Posterior vena cava (tissue), 2 donors: ENCODE results near the gene UBE3B. TPM values are rescaled to one million over a fixed set of nuclear protein-coding genes. Genes with fewer than 3 reads are reported as not detected.

ENCODE experiments used
- DNase-seq: peaks from one replicate; pipeline ENCODE4 v3.0.0-alpha.2; 2020; ENCODE audit warnings: low spot score
- intact Hi-C, 2 donors: fragments of 100-400 bp; cut with DNase I; formaldehyde crosslinking; loops; one replicate each; pipeline versions ENCODE4 v1.14.1 to v1.14.2; 2022 to 2023
- total RNA-seq, 2 donors: library from RNA; stranded (reverse); fragmentation: NEBNext Ultra II Directional; extraction: Animal tissue kit (Norgen Biotek cat#: 25700); gene quantifications; one replicate each; pipeline ENCODE4 v1.2.1, GENCODE V29; 2021
- donor health status: DM: yes; HTN: yes; CAD: no.
- donor health status: DM: yes; HTN: yes; CAD: no.

UBE3B gene
- total RNA-seq, 2 donors from 2014 or later, result 29.5 to 34.9 TPM

DNA sequence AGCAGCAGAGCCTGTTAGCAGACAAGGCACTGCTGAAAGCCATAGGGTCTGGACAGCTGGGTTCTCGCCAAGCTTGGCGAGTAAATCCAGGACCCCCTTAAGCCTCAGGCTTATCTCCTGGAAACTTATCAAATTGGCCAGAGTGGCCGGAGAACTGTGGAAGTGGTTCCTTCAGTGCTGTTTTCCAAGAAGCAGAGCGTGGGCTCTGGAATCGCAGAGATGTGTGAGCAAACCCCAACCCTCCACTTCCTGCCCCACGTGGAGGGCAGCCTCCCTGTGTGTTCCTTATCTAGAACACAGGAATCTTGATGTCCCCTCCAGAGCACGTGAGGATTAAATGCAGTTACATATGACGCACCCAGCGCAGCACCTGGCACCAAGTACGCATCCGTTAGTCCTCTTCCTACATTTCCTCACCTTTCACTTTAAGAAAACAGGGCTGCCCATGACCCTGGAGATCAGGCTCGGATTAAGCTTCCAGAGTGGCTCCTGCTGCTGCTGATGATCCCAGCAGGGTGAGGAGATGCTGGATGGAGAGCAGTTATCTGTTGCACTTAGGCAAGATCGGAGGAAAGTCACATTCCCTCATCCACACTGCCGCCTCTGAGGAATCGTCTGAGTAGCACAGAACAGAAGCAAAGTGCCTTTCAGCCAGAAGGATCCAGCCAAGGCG, 60.9 kb downstream of the UBE3B start:
- intact Hi-C loops, result no loop called here
- DNase-seq, result no peak

- intact Hi-C loops, result no loop called here
Observed at GRCh38 chr12:109539508-109539907, 62.1 kb downstream of the UBE3B start.

DNA sequence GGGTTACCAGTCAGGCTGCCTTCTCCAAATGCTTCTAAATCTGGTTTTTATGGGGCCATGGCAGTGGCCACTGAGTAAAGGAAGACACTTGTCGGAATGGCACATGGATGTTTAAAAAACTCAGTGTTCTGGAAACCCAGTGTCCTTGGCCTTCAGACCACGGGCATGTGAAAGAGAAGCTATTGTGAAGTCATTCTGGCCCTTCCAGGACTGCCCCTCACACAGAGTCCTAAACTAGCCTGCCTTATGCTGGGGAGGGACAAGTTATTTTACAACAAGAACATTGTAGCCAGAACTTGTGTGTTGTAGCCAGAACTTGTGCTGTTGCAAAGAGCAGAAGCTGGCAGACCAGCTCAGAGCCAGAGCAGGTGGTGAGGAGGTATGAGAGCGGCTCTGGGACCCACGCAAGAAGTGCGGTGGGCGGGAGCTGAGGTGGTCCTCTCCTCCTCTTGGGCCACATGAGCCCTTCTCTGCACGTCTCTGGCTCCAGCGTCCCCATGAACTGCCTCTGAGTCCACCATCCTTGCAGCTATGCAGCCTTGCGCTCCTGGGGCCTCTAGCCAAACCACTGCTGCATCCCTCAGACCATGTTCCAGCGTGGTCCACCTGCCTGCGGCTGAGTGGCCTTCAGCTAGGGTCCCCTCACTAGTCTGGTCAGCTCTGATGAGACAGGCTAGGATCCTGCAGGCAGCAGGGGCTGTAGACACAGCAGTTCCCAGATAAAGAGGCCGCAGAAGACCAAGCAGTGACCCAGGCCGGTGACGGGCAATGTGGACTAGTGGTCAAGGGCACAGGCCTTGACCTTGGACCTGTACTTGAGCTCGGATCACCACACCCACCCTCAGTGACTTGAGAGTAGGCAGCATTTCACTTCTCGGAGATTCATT, 63.3 kb downstream of the UBE3B start:
- DNase-seq, result no peak
- intact Hi-C loops, result no loop called here

More at GRCh38 chr12:109539508-109539907, 62.1 kb downstream of the UBE3B start:
- no peak for DNase-seq

DNA sequence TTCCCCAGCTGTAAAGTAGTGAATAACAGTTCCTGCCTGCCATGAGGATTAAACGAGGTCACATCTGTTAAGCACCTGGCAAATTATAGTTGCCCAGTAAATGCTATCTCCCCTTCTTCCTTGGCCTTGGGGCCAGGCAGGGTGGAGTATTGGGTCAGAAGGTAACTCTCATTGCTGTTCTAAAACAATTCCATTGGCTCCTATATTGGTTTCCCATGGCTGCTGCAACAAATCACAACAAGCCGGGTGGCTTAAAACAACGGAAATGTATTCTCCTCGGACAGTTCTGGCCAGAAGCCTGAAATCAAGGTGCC, 63.9 kb downstream of the UBE3B start:
- DNase-seq, result no peak

DNA sequence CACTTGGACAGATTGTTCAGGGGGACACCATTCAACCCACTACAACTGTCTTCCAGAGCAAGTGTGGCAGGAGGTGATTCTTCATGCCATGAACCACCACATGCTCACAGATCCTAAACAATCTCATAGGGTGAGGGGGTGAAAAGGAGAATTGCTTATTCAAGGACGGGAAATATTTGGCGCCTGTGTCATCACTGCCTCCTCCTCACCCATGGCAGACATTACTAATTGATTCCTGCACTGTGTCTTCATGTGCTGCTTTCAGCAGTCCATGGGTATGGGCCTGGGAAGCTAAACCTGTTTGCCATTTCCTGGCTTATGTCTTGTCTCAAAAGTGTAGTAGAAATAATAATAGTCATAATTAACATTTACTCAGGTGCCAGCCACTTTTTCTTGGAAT, 64.6 kb downstream of the UBE3B start:
- no peak for DNase-seq
- intact Hi-C loops, result no loop called here

More for the DNA sequence above, 63.9 kb downstream of the UBE3B start:
- intact Hi-C loops, result no loop called here

DNA sequence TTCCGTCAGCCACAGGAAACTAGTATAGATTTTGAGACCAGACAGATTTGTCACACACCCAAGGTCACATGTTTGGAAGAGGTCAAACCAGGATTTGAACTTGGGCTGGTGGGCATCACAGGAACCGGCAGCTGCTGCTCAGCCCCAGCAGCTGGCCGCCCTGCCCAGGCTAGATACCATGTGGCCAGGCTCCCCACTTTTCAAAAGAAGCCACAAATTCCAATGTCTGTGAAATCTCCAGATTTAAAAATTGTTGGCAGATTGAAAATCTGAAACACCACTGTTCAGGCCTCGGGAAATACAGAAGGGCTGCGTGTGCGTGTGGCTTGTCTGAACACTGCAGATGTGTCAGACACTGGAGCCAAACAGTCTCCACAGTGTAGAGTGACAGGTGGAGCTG, 65.4 kb downstream of the UBE3B start:
- intact Hi-C loops, result no loop called here
- DNase-seq, result no peak

DNA sequence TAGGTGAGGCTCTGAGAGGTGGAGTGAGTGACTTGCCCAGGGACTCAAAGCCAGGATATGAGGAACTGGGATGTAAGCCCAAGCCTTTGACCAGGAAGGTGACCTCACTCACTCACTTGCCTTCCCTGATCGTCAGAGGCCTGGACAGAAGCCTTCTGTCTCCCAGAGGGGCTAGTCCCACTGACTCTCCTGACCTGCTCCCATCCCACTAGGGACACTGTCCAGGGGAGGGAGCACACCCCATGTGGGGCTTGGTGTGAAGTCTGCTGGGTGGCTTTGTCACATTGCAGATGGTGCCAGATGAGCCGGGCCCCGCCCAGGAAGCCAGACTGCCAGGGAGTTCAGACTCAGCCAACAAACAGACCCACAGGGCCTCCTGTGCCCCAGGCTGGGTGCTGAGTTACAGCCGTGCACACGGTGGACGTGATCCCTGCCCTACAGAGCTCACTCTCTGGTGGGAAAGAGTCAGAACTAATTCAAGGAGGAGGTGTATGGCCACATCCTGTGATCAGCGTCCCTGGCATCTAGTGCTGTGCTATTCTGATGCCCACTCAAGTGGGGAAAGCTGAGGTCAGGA, 67.6 kb downstream of the UBE3B start:
- intact Hi-C loops, result no loop called here
- DNase-seq, result no peak

- intact Hi-C loops, result no loop called here
- no peak for DNase-seq
Observed at GRCh38 chr12:109545826-109546225, 68.4 kb downstream of the UBE3B start.

DNA sequence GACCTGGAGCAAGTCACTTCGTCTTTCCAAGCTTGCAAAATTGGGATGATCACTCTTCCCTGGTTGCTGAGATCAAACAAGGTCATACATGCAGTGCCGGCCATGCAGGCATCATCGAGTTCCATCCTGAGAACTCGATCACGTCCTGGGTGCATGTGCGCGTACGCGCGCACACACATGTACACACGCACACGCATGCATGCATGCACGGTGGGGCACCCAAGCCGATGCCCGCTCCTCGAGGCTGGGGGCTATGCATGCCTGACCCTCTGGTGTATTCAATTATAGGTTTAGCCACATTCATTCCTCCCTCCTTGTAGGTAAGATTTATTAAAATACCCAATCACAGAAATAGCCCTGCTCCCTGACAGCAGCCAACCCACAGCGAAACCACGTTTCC, 69.9 kb downstream of the UBE3B start:
- no peak for DNase-seq
- intact Hi-C loops, result no loop called here

GRCh38 chr12:109548258-109548657, 70.8 kb downstream of the UBE3B start:
- intact Hi-C loops, result loop anchor here in 1 of 2 donors (2.0 kb wide), 1 partner anchor 55 kb away; no protein-coding TSS in a partner anchor
- no peak for DNase-seq

GRCh38 chr12:109549613-109550270, 72.3 kb downstream of the UBE3B start:
- no peak for DNase-seq
- intact Hi-C loops, result loop anchor here in 1 of 2 donors (2.0 kb wide), 1 partner anchor 53 kb away; no protein-coding TSS in a partner anchor

DNA sequence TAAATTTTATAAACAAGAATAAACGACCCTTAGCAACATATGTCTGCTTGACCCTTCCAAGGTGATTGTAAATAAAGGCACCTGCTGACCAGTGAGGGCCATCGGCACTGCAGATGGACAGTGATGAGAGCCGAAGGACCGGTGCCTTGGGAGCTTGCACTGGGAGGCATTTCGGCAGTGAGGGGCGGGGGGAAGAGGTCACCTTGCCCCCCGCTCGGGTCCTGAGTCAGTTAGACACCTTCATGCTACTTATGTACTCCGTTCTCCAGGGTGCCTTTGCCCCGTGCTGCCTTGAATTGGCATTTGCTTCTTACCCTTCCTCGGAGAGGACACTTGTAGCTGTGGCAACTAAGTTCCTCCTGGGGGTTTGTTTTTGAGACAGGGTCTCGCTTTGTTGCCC, 72.8 kb downstream of the UBE3B start:
- DNase-seq, result no peak
- intact Hi-C loops, result no loop called here

DNA sequence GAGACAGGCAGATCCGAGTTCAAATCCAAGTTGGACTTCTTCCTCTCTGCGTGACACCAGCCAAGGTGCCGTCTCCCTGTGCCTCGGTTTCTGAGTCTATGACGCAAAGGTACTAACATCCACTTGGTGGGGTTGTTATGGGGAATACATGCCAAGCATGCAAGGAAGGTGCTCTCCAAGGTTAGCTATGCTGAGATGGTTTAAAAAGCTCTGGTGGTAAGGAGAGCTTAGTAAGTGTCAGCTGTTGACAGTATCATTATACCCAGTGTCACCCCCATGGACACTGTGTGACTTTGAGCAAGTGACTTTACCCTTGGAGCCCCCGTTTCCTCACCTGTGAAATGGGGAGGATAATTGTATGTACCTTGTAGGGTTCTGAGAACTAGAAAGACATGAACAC, 73.7 kb downstream of the UBE3B start:
- intact Hi-C loops, result no loop called here
- no peak for DNase-seq

GRCh38 chr12:109552971-109553370, 75.5 kb downstream of the UBE3B start:
- no peak for DNase-seq
- intact Hi-C loops, result no loop called here

DNA sequence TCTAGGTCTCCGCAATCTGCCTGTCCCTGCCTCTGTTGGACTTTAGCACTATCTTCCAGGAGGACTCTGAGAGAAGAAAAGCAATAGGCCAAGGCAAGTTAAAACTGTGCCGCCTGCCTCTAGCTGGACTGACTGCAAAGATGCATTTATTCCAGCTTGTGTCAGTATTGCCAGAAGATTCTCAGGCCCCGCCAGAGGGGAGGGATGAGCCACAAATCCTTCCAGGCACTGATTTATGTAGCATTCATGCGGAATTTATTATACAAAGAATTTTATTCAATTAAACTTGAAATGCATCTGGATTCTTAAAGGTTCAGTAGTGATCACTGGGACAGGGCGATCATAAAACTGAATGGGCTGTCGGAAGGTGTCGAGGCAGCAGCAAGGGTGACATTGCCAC, 76.0 kb downstream of the UBE3B start:
- intact Hi-C loops, result no loop called here
- DNase-seq, result no peak

GRCh38 chr12:109553906-109554500, 76.6 kb downstream of the UBE3B start:
- no peak for DNase-seq
- intact Hi-C loops, result no loop called here

GRCh38 chr12:109554761-109555160, 77.3 kb downstream of the UBE3B start:
- DNase-seq, result no peak
- intact Hi-C loops, result no loop called here

- intact Hi-C loops, result no loop called here
- no peak for DNase-seq
Observed at GRCh38 chr12:109555431-109556315, 78.2 kb downstream of the UBE3B start.

- intact Hi-C loops, result no loop called here
- no peak for DNase-seq
Observed at GRCh38 chr12:109557200-109557599, 79.8 kb downstream of the UBE3B start.
